HG03342 (cell line): ENCODE measurements around the gene SLC39A12.

Experiments used
- ATAC-seq: cut with Tn5 transposase; IDR thresholded peaks from one replicate; pipeline ENCODE4 v1.9.1; 2021; ENCODE audit warnings: mild to moderate bottlenecking, moderate library complexity; ENCODE audit not compliant: unreplicated experiment

Gene SLC39A12

GRCh38 chr10:18043148-18044006 is 91.7 kb downstream of the SLC39A12 start:
- no peak for ATAC-seq

GRCh38 chr10:18044976-18045720 is 93.4 kb downstream of the SLC39A12 start:
- ATAC-seq: no peak

- no peak for ATAC-seq
Measured at GRCh38 chr10:18056583-18056982, 104.9 kb downstream of the SLC39A12 start.

- ATAC-seq: no peak
Measured at GRCh38 chr10:18059826-18060559, 108.3 kb downstream of the SLC39A12 start.

- no peak for ATAC-seq
Measured at GRCh38 chr10:18066947-18067346, 115.2 kb downstream of the SLC39A12 start.

GRCh38 chr10:18068401-18068800 is 116.7 kb downstream of the SLC39A12 start:
- no peak for ATAC-seq

- no peak for ATAC-seq
Measured at GRCh38 chr10:18071591-18071990, 119.9 kb downstream of the SLC39A12 start.

GRCh38 chr10:18073314-18073713 is 121.6 kb downstream of the SLC39A12 start:
- no peak for ATAC-seq

- no peak for ATAC-seq
Measured at GRCh38 chr10:18075881-18076280, 124.2 kb downstream of the SLC39A12 start.

- ATAC-seq: no peak
Measured at GRCh38 chr10:18079665-18080295, 128.1 kb downstream of the SLC39A12 start.

GRCh38 chr10:18082381-18082780 is 130.7 kb downstream of the SLC39A12 start:
- no peak for ATAC-seq

- no peak for ATAC-seq
Measured at GRCh38 chr10:18085855-18086254, 134.1 kb downstream of the SLC39A12 start.

- ATAC-seq: no peak
Measured at GRCh38 chr10:18086746-18087145, 135.0 kb downstream of the SLC39A12 start.

- no peak for ATAC-seq
Measured at GRCh38 chr10:18087355-18087754, 135.6 kb downstream of the SLC39A12 start.
